A549 (cell line): Measurements from ENCODE around the gene TMEM232.

Experiments used
- EHMT2 ChIP-seq: fragments of 200-600 bp; sonication (generic); IDR thresholded peaks from 2 replicates; pipeline ENCODE4 v1.6.1; 2016; ENCODE audit warnings: antibody characterized with exemption, low read depth, mild to moderate bottlenecking, moderate library complexity
- HDAC2 ChIP-seq: fragments of 200-600 bp; sonication (generic); IDR thresholded peaks from 2 replicates; pipeline ENCODE4 v1.6.1; 2016
- JUNB ChIP-seq: fragments of >200 bp; sonication (Bioruptor Twin); formaldehyde crosslinking; IDR thresholded peaks from 2 replicates; pipeline ENCODE4 v1.6.1; 2016
- TF ChIP-seq, protein P1 (sequence below): fragments of >200 bp; sonication (Bioruptor Twin); formaldehyde crosslinking; IDR thresholded peaks from 3 replicates; pipeline ENCODE4 v1.5.1; 2016

DNA sequence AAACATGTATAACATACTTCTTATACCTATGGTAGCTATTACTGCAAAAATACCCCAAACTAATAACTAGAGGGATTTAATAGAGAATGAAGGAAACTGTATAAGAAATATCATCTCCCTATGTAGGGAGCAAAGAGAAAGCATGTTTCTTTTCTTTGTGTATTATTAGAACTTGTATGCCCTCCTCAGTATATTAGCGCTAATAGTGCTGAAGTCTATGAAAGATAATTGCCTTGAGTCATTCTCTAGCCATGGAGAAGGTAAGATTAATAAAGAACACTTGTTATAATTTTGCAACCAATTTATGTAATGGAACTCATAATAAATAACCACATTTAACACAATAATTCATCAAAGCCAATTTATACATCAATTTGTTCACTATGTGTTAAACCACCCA, 329.2 kb downstream of the TMEM232 start:
- TF ChIP-seq EHMT2 = no peak
- TF ChIP-seq HDAC2 = no peak
- TF ChIP-seq, protein P1, sequence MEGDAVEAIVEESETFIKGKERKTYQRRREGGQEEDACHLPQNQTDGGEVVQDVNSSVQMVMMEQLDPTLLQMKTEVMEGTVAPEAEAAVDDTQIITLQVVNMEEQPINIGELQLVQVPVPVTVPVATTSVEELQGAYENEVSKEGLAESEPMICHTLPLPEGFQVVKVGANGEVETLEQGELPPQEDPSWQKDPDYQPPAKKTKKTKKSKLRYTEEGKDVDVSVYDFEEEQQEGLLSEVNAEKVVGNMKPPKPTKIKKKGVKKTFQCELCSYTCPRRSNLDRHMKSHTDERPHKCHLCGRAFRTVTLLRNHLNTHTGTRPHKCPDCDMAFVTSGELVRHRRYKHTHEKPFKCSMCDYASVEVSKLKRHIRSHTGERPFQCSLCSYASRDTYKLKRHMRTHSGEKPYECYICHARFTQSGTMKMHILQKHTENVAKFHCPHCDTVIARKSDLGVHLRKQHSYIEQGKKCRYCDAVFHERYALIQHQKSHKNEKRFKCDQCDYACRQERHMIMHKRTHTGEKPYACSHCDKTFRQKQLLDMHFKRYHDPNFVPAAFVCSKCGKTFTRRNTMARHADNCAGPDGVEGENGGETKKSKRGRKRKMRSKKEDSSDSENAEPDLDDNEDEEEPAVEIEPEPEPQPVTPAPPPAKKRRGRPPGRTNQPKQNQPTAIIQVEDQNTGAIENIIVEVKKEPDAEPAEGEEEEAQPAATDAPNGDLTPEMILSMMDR = no peak
- TF ChIP-seq JUNB = no peak
